Endothelial cell of umbilical vein (primary cell): ENCODE results near the gene GAPDHS. TPM values are rescaled to one million over a fixed set of nuclear protein-coding genes. Genes with fewer than 3 reads are reported as not detected.

Experiments used
- BruUV-seq: library from RNA; stranded (reverse); fragments of 400-500 nt; replicated peaks from 2 replicates; lab custom pipeline; 2021; lab: Mats Ljungman, UMichigan
- CTCF ChIA-PET: fragments of 300-600, 350-600 bp; sonication (Branson Sonifier 250); formaldehyde crosslinking; loops from one replicate; lab custom pipeline; 2021; ENCODE audit warnings: antibody characterized with exemption, inconsistent platforms; lab: Charles Lee
- POLR2A ChIA-PET: fragments of 300-600, 350-600 bp; sonication (Branson Sonifier 250); formaldehyde crosslinking; loops from one replicate; lab custom pipeline; 2021; ENCODE audit warnings: antibody characterized with exemption, inconsistent platforms; lab: Charles Lee
- DNase-seq: peaks from one replicate; pipeline ENCODE4 v3.0.0-alpha.2; 2011; ENCODE audit warnings: low read depth, low spot score
- FAIRE-seq: peaks from 2 replicates; lab custom pipeline; 2011; peaks lifted over from hg19 to GRCh38; lab: Jason Lieb, UNC
- H2AFZ ChIP-seq: 2 replicates; pipeline ENCODE4 v1.6.0; 2012; ENCODE audit warnings: low read depth, low read length, control low read depth, inconsistent platforms
- H3K27ac ChIP-seq: 2 replicates; pipeline ENCODE4 v1.5.1; 2011; ENCODE audit warnings: low read depth, mild to moderate bottlenecking, control low read depth, low read length, moderate library complexity; ENCODE audit not compliant: insufficient read depth
- H3K27me3 ChIP-seq, 2 experiments: 2 replicates each; pipeline versions ENCODE4 v1.6.0 to v1.6.1; 2011; ENCODE audit warnings: low read length in 2 of 2, mixed read lengths in 1 of 2; ENCODE audit not compliant: control insufficient read depth in 2 of 2, insufficient read depth in 2 of 2
- H3K36me3 ChIP-seq, 2 experiments: 2 replicates in 1 of 2; 3 replicates in 1 of 2; pipeline ENCODE4 v1.5.1; 2011; ENCODE audit warnings: low read length in 2 of 2, mild to moderate bottlenecking in 1 of 2, moderate library complexity in 1 of 2; ENCODE audit not compliant: control insufficient read depth in 2 of 2, insufficient read depth in 2 of 2; ENCODE audit errors: extremely low read depth in 1 of 2
- H3K4me1 ChIP-seq: 3 replicates; pipeline ENCODE4 v1.5.1; 2011; ENCODE audit warnings: mild to moderate bottlenecking, low read length; ENCODE audit not compliant: control insufficient read depth, insufficient read depth; ENCODE audit errors: extremely low read depth
- H3K4me2 ChIP-seq: 2 replicates; pipeline ENCODE4 v1.6.1; 2011; ENCODE audit warnings: low read length, control low read depth, mixed read lengths; ENCODE audit not compliant: insufficient read depth
- H3K4me3 ChIP-seq, 3 experiments: fragments of 200-600 bp in 1 of 3; sonication (generic), shearing (Covaris generic) in 1 of 3; replicated peaks in 1 of 3; 2 replicates each; pipeline ENCODE4 v1.5.1; 2011 to 2016; ENCODE audit warnings: control low read depth in 3 of 3, low read length in 3 of 3, mild to moderate bottlenecking in 2 of 3, inconsistent platforms in 1 of 3, low read depth in 1 of 3, moderate library complexity in 1 of 3; ENCODE audit not compliant: insufficient read depth in 1 of 3
- H3K79me2 ChIP-seq: 2 replicates; pipeline ENCODE4 v1.6.0; 2012; ENCODE audit warnings: low read length, inconsistent platforms; ENCODE audit not compliant: control insufficient read depth, insufficient read depth
- H3K9ac ChIP-seq: replicated peaks from 2 replicates; pipeline ENCODE3; 2011; ENCODE audit warnings: low read length, control low read depth; ENCODE audit not compliant: insufficient read depth; ENCODE audit errors: extremely low read depth
- H3K9me1 ChIP-seq: replicated peaks from 3 replicates; pipeline ENCODE4 v1.6.0; 2011; ENCODE audit warnings: mild to moderate bottlenecking, low read length; ENCODE audit not compliant: control insufficient read depth, insufficient read depth; ENCODE audit errors: extremely low read depth
- H3K9me3 ChIP-seq: replicated peaks from 2 replicates; pipeline ENCODE4 v1.5.1; 2012; ENCODE audit warnings: low read length, inconsistent platforms; ENCODE audit not compliant: control insufficient read depth, insufficient read depth
- H4K20me1 ChIP-seq: replicated peaks from 2 replicates; pipeline ENCODE3; 2011; ENCODE audit warnings: mild to moderate bottlenecking, low read length; ENCODE audit not compliant: control insufficient read depth, insufficient read depth; ENCODE audit errors: extremely low read depth
- EZH2 ChIP-seq: IDR thresholded peaks from 2 replicates; pipeline ENCODE4 v1.6.1; 2012; ENCODE audit warnings: borderline replicate concordance, low read depth, mild to moderate bottlenecking, moderate library complexity, low read length, inconsistent platforms; ENCODE audit not compliant: severe bottlenecking
- FOS ChIP-seq: IDR thresholded peaks from 2 replicates; pipeline ENCODE4 v1.6.1; 2011; ENCODE audit warnings: mild to moderate bottlenecking, low read length, moderate library complexity, borderline replicate concordance; ENCODE audit not compliant: insufficient read depth
- GATA2 ChIP-seq: IDR thresholded peaks from 2 replicates; pipeline ENCODE4 v1.7.0; 2011; ENCODE audit warnings: low read depth, mild to moderate bottlenecking, moderate library complexity, mixed read lengths, low read length; ENCODE audit not compliant: insufficient read length, insufficient read depth
- JUN ChIP-seq: IDR thresholded peaks from 2 replicates; pipeline ENCODE4 v1.6.1; 2011; ENCODE audit warnings: borderline replicate concordance, low read depth; ENCODE audit not compliant: insufficient read length, insufficient read depth
- MYC ChIP-seq: IDR thresholded peaks from one replicate; pipeline ENCODE4 v1.6.1; 2011; ENCODE audit warnings: mild to moderate bottlenecking, low read depth, low read length
- POLR2A ChIP-seq: IDR thresholded peaks from 2 replicates; pipeline ENCODE4 v1.6.1; 2012; ENCODE audit warnings: low read depth, mild to moderate bottlenecking, control low read depth, low read length
- POLR2AphosphoS5 ChIP-seq: IDR thresholded peaks from 2 replicates; pipeline ENCODE4 v1.6.1; 2012; ENCODE audit warnings: low read depth, mild to moderate bottlenecking, control low read depth, low read length, moderate library complexity; ENCODE audit not compliant: insufficient read depth
- dilution Hi-C: fragments of 300-500 bp; cut with MboI; formaldehyde crosslinking; loops from one replicate; pipeline ENCODE4 v1.15.0; 2019; ENCODE audit warnings: low sequenced_read_pairs; ENCODE audit not compliant: extremely low pct_ligation_motif_present
- intact Hi-C: fragments of 100-400 bp; cut with micrococcal nuclease; formaldehyde crosslinking; loops from one replicate; pipeline ENCODE4 v1.10.0; 2022
- polyA plus RNA-seq, 4 experiments: library from polyadenylated mRNA; depleted of rRNA in 3 of 4; stranded (reverse) in 3 of 4; unstranded in 1 of 4; fragments of >200 nt; gene quantifications; 2 replicates each; pipeline versions ENCODE4 v1.2.1 to v1.2.3, GENCODE V29; 2011 to 2012; ENCODE audit warnings: missing spikeins in 1 of 4
- total RNA-seq: library from RNA; stranded (reverse); gene quantifications from 2 replicates; pipeline ENCODE4 v1.2.3, GENCODE V29; 2021
- TF ChIP-seq, protein P1 (sequence below), 2 donors: IDR thresholded peaks; 1 replicate in 1 of 2; 2 replicates in 1 of 2; pipeline ENCODE4 v1.5.1; 2011; ENCODE audit warnings: low read length in 2 of 2, mild to moderate bottlenecking in 2 of 2, moderate library complexity in 2 of 2, control low read depth in 1 of 2, inconsistent platforms in 1 of 2, low read depth in 1 of 2; ENCODE audit not compliant: insufficient read depth in 1 of 2; ENCODE audit errors: extremely low read depth in 1 of 2
- TF ChIP-seq, protein P2 (sequence below): IDR thresholded peaks from 2 replicates; pipeline ENCODE4 v1.6.1; 2011; ENCODE audit not compliant: insufficient read depth, insufficient read length

Gene GAPDHS
- total and polyA plus RNA-seq, 2 donors (not counting 3 experiments of a cell fraction or from before 2014, with no cell fraction given) = not detected

DNA sequence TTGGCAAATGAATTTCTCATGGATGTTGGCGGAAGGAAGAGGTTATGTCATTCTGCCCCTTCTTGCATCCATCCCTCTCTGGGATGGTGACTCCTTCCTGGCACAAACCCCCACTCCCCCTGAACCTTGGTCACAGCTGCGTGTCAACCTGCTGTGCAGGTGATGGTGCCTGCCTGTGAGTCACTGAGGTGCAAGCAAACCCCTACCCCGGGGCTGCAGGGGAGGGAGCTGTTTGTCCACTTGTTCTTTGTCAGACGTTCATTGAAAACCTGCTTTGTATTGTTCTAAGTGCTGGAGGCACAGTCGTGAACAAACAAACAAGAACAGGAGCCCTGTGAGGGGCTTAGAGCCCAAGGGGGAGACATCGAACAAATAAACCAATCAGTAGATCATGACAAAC lies 2.0 kb upstream of the GAPDHS start:
- no peaks in the 10 kb centered on the region for H4K20me1 ChIP-seq
- dilution Hi-C loops (no loop called here), intact Hi-C loops (no loop called here)
- H3K9me3 ChIP-seq = no peaks in the 10 kb centered on the region
- BruUV-seq = no TSS peak
- no peak overlapping the region for H3K4me2 ChIP-seq
- H2AFZ ChIP-seq = no peak overlapping the region
- POLR2A ChIA-PET = no interaction called here
- no peak overlapping the region for H3K9ac ChIP-seq
- no peak overlapping the region for H3K27ac ChIP-seq
- peaks cover 11 to 12% of the 10 kb centered on the region in 2 experiments for H3K27me3 ChIP-seq
- no peaks in the 10 kb centered on the region for H3K36me3 ChIP-seq
- no peaks in the 10 kb centered on the region for H3K79me2 ChIP-seq
- TF ChIP-seq POLR2A = no peak
- DNase-seq = no peak
- CTCF ChIA-PET = no interaction called here
- H3K9me1 ChIP-seq = no peaks in the 10 kb centered on the region
- H3K4me1 ChIP-seq = no peaks in the 10 kb centered on the region
- H3K4me3 ChIP-seq = no peak overlapping the region
- no peak for FAIRE-seq

DNA sequence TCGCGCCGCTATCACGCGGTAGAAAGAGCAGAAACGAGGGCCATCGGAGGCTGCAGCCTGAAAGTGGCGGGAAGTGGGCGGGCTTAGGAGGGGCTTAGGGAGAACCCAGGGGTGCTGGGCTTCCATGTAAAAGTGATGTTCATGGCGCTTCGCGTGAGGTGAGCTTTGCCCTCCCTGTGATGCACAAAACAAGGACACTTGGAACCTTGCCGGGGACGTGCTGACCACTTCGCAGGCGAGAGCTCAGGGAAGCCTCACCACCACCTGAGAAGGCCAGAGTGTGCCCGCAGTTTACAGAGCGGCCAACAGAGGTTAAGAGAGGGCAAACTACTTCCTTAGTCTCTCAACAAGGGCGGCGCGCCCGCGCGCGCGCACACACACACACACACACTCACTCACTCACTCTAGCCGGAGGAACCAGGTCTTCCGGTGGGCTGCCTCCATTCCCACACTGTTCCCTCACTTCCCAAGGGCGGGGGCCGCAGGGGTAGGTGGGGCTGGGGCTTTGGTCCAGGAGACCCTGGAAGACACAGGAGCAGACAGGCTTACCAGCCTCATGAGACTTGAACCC lies 651 bp downstream of the GAPDHS start:
- Histone ChIP-seq H3K27ac (no peak overlapping the region), H3K9ac (no peak overlapping the region), H3K4me1 (no peaks in the 10 kb centered on the region), H3K79me2 (no peaks in the 10 kb centered on the region), H3K9me1 (no peaks in the 10 kb centered on the region), H2AFZ (no peak overlapping the region), H3K9me3 (no peaks in the 10 kb centered on the region), H3K27me3 (peaks cover 11 to 12% of the 10 kb centered on the region in 2 experiments), H3K36me3 (no peaks in the 10 kb centered on the region), H3K4me2 (no peak overlapping the region), H4K20me1 (no peaks in the 10 kb centered on the region), H3K4me3 (no peak overlapping the region)
- no peak for TF ChIP-seq JUN
- no peak for TF ChIP-seq GATA2
- TF ChIP-seq, protein P1, sequence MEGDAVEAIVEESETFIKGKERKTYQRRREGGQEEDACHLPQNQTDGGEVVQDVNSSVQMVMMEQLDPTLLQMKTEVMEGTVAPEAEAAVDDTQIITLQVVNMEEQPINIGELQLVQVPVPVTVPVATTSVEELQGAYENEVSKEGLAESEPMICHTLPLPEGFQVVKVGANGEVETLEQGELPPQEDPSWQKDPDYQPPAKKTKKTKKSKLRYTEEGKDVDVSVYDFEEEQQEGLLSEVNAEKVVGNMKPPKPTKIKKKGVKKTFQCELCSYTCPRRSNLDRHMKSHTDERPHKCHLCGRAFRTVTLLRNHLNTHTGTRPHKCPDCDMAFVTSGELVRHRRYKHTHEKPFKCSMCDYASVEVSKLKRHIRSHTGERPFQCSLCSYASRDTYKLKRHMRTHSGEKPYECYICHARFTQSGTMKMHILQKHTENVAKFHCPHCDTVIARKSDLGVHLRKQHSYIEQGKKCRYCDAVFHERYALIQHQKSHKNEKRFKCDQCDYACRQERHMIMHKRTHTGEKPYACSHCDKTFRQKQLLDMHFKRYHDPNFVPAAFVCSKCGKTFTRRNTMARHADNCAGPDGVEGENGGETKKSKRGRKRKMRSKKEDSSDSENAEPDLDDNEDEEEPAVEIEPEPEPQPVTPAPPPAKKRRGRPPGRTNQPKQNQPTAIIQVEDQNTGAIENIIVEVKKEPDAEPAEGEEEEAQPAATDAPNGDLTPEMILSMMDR (IDR thresholded peaks at IDR 0.05; ENCODE audit: extremely low read depth in 1 of 2, insufficient read depth in 1 of 2, low read depth in 1 of 2, low read length in 2 of 2) = no peak
- no peak for TF ChIP-seq FOS
- no peak for TF ChIP-seq MYC
- TF ChIP-seq, protein P2, sequence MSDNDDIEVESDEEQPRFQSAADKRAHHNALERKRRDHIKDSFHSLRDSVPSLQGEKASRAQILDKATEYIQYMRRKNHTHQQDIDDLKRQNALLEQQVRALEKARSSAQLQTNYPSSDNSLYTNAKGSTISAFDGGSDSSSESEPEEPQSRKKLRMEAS = no peak
- no peak for TF ChIP-seq EZH2
- no peak for TF ChIP-seq POLR2A
- TF ChIP-seq POLR2AphosphoS5 = no peak
- CTCF ChIA-PET = no interaction called here
- POLR2A ChIA-PET = no interaction called here
- dilution Hi-C loops (no loop called here), intact Hi-C loops (no loop called here)
- DNase-seq (no peak), FAIRE-seq (no peak)
- no TSS peak for BruUV-seq
